ENCODE data around the gene ZHX3.
"Not testable (repeated sequence)": the region's sequence is repeated elsewhere in the genome, so short reads cannot be mapped to it uniquely, and the experiment has no call there.

The ZHX3 gene

DNA sequence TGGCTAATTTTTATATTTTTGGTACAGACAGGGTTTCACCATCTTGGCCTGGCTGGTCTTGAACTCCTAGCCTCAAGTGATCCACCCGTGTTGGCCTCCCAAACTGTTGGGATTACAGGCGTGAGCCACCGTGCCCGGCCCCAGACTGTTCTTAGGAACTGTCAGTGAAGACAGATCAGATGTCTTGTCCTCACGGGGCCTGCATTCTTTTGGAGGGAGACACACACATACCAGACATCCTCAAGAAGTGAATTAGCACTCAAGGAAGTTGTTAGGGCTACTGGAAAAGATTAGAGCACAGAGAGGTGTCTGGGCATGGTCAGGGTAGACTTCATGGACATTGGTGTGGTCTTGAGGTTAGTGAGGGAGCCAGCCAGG lies 12.8 kb upstream of the ZHX3 start:
- Histone ChIP-seq H3K27ac (ENCODE audit: low read length) (peak overlapping the region; percentile 76), H3K4me1 (ENCODE audit: control insufficient read depth, insufficient read depth, low read length) (peaks cover 26% of the 10 kb centered on the region), H3K36me3 (ENCODE audit: control insufficient read depth in 2 of 2, insufficient read depth in 2 of 2, low read length in 2 of 2) (no peaks in the 10 kb centered on the region), H3K9ac (ENCODE audit: low read length in 2 of 2) (no peak overlapping the region), H3K27me3 (ENCODE audit: control insufficient read depth in 1 of 2, insufficient read depth in 2 of 2, low read length in 2 of 2) (no peaks in the 10 kb centered on the region), H3K4me3 (ENCODE audit: low read length in 2 of 2) (no peak overlapping the region), H3K9me3 (ENCODE audit: control insufficient read depth in 2 of 2, low read length in 2 of 2) (no peaks in the 10 kb centered on the region)

DNA sequence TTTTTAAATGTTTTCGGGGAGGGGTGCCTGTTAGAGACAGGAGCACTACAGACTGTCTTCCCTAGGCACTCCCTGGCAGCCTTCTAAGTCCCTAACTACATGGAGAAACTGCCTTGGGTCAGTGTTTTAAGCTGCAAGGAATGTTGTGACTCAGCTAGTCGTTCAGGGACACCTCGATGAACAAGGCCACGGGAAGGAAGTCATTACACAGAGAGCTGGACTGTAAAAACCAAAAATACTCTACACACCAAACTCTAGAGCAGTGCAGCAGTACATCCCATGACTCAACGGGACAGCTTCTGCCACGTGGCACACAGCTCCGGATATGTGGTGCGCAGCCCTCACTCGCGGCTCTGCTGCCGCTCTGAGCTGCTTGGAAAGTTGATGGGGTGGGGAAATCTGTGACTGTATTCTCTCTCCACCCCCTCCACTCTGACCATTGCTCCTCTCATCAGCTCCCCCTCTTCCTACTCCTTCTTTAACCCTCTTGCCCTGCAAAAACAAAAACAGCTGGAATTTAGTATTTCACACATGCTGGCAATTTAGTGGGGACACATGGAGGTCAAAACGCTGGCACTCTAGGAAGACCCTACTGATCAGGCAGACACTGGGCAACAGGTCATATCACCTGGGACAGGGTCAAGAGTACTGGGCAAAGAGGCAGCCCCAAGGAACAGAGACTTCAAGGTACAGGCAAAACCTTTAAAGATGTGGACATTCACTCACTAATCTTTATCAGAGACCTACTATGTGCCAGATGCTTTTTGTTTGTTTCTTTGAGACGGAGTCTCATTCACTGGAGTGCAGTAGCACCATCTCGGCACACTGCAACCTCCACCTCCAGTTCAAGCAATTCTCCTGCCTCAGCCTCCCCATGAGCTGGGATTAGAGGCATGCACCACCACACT lies 12.2 kb upstream of the ZHX3 start:
- Histone ChIP-seq H3K4me1 (ENCODE audit: control insufficient read depth, insufficient read depth, low read length) (peaks cover 19% of the 10 kb centered on the region), H3K27ac (ENCODE audit: low read length) (peak overlapping the region; percentile 76), H3K9ac (ENCODE audit: low read length in 2 of 2) (peak overlapping the region; percentile 25 to 36), H3K9me3 (ENCODE audit: control insufficient read depth in 2 of 2, low read length in 2 of 2) (no peaks in the 10 kb centered on the region), H3K27me3 (ENCODE audit: control insufficient read depth in 1 of 2, insufficient read depth in 2 of 2, low read length in 2 of 2) (no peaks in the 10 kb centered on the region), H3K4me3 (ENCODE audit: low read length in 2 of 2) (peak overlapping the region in 1 of 2 donors; percentile 47), H3K36me3 (ENCODE audit: control insufficient read depth in 2 of 2, insufficient read depth in 2 of 2, low read length in 2 of 2) (no peaks in the 10 kb centered on the region)

DNA sequence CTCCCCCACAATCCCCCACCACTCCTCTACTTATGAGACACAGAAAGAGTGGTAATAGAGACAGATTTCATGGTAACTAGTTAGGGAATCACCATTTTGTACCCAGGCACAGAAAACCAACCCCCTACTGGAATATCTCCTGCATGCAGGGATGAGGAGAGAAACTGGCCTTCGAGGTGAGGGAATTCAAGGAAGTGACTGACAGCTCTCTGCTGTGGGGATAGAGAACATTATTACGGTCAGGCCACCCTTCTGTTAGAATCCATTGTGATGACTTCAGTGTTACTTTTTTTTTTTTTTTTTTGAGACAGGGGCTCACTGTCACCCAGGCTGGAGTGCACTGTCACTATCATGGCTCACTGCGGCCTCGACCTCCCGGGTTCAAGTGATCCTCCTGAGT lies 9.6 kb upstream of the ZHX3 start:
- Histone ChIP-seq H3K9me3 (ENCODE audit: control insufficient read depth in 2 of 2, low read length in 2 of 2) (no peaks in the 10 kb centered on the region), H3K27ac (ENCODE audit: low read length) (no peak overlapping the region), H3K4me1 (ENCODE audit: control insufficient read depth, insufficient read depth, low read length) (peaks cover 12% of the 10 kb centered on the region), H3K27me3 (ENCODE audit: control insufficient read depth in 1 of 2, insufficient read depth in 2 of 2, low read length in 2 of 2) (no peaks in the 10 kb centered on the region), H3K4me3 (ENCODE audit: low read length in 2 of 2) (no peak overlapping the region), H3K36me3 (ENCODE audit: control insufficient read depth in 2 of 2, insufficient read depth in 2 of 2, low read length in 2 of 2) (no peaks in the 10 kb centered on the region), H3K9ac (ENCODE audit: low read length in 2 of 2) (no peak overlapping the region)

DNA sequence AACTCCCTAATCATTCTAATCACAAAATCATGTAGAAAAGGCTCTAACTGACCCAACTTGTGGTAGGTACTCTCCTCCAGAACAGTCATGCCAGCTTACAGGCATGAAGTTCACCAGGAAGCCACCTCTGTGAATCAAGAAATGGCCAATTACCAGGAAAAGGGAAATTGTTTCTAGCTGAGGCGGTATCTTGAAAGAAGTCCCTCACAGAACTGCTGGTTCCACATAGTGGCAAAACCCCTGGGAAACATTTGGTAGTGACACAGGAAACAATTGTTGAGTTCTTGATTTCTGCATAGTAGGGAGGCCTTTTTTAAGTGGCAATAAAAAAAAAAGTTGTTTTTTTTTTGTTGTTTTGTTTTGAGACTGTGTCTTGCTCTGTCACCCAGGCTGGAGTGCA lies 3.4 kb upstream of the ZHX3 start:
- peaks cover 14% of the 10 kb centered on the region for H3K4me1 ChIP-seq (ENCODE audit: control insufficient read depth, insufficient read depth, low read length)
- H3K27me3 ChIP-seq (ENCODE audit: control insufficient read depth in 1 of 2, insufficient read depth in 2 of 2, low read length in 2 of 2) = no peaks in the 10 kb centered on the region
- no peak overlapping the region for H3K4me3 ChIP-seq (ENCODE audit: low read length in 2 of 2)
- no peaks in the 10 kb centered on the region for H3K36me3 ChIP-seq (ENCODE audit: control insufficient read depth in 2 of 2, insufficient read depth in 2 of 2, low read length in 2 of 2)
- no peak overlapping the region for H3K27ac ChIP-seq (ENCODE audit: low read length)
- no peak overlapping the region for H3K9ac ChIP-seq (ENCODE audit: low read length in 2 of 2)
- no peaks in the 10 kb centered on the region for H3K9me3 ChIP-seq (ENCODE audit: control insufficient read depth in 2 of 2, low read length in 2 of 2)

DNA sequence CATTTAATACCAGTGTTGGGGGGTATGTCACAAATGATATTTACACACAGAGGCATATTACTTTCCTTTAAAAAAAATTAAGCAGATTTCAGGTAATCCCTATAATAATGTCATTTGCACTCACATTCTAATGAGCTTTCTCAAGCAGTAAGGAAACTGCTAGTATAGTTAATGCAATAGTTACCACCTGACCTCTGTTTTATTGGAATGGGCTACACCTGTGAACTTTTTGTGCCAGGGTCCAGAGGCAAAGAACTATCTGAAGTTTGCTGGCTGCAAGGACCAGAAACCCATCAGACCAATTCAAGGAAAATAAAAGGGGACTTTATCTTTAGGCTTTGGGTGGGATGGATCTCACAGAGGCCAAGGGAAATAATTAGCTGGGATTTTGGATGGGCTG lies 2.9 kb upstream of the ZHX3 start:
- H3K9me3 ChIP-seq (ENCODE audit: control insufficient read depth in 2 of 2, low read length in 2 of 2) = no peaks in the 10 kb centered on the region
- no peak overlapping the region for H3K9ac ChIP-seq (ENCODE audit: low read length in 2 of 2)
- no peaks in the 10 kb centered on the region for H3K27me3 ChIP-seq (ENCODE audit: control insufficient read depth in 1 of 2, insufficient read depth in 2 of 2, low read length in 2 of 2)
- H3K36me3 ChIP-seq (ENCODE audit: control insufficient read depth in 2 of 2, insufficient read depth in 2 of 2, low read length in 2 of 2) = no peaks in the 10 kb centered on the region
- H3K4me3 ChIP-seq (ENCODE audit: low read length in 2 of 2) = no peak overlapping the region
- peaks cover 15% of the 10 kb centered on the region for H3K4me1 ChIP-seq (ENCODE audit: control insufficient read depth, insufficient read depth, low read length)
- H3K27ac ChIP-seq (ENCODE audit: low read length) = no peak overlapping the region

DNA sequence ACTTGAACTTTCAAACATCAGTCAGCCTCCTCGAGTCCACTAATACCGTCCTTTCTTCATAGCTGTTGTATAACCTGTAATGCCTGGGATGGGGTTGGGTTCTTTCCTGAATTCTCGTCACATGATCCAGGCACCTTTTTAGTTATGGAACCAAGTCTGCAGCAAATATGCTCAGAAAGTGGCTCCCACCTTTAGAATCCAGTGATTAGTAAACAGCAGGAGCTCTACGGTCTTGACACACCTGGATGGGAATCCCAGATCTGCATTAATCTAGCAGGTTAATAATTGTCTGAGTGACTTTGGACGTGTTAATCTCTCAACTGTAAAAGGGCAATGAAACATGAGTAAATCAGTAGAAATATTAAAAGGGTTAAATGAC lies 729 bp upstream of the ZHX3 start:
- peak overlapping the region in 1 of 2 donors; percentile 88 for H3K4me3 ChIP-seq (ENCODE audit: low read length in 2 of 2)
- H3K9me3 ChIP-seq (ENCODE audit: control insufficient read depth in 2 of 2, low read length in 2 of 2) = no peaks in the 10 kb centered on the region
- peak overlapping the region; percentile 31 to 76 for H3K9ac ChIP-seq (ENCODE audit: low read length in 2 of 2)
- no peaks in the 10 kb centered on the region for H3K36me3 ChIP-seq (ENCODE audit: control insufficient read depth in 2 of 2, insufficient read depth in 2 of 2, low read length in 2 of 2)
- no peaks in the 10 kb centered on the region for H3K27me3 ChIP-seq (ENCODE audit: control insufficient read depth in 1 of 2, insufficient read depth in 2 of 2, low read length in 2 of 2)
- peak overlapping the region; percentile 64 for H3K27ac ChIP-seq (ENCODE audit: low read length)
- peaks cover 22% of the 10 kb centered on the region for H3K4me1 ChIP-seq (ENCODE audit: control insufficient read depth, insufficient read depth, low read length)

DNA sequence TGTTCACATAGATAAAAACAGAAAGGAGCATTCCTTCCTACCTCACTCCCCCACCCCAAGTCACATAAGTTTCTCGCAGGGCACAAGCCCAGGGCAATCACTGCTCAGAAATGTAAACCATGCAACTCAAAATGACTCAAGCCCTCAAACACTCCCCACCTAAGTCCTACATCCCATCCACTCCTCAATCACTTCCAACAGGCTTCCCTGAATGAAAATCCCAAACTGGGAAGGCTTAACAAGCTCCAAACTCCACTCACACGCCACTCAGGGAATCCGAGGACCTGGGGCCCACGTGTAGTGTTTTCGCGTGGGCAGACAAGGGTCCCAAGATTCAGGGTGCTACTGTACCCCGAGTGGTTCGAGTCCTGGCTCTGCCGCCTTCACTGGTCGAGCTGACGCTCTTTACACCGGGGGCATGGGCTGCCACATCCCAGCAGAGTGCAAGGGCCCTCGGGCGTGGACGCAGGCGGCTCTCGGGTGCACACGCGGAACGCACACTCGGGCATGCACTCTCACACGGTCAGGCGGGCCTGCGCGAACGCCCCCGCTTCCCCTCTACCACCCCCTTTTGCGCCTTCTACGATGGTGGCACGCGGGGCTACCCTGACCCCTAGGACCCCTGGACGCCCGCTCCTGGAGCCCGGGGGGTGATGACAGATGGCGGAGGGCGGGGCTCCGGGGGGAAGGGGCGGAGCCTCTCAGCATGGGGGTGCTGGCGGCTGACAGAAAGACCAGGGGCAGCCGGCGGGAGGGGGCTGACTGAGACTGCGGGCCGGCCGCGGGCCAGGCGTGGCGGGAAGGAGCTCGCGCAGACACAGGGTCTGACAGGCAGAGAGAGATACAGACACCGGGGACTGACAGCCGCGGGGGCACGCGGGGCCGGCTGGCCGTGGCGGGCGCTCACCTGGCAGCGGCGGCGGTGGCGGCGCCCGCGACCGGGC lies 657 bp downstream of the ZHX3 start:
- Histone ChIP-seq H3K4me3 (ENCODE audit: low read length in 2 of 2) (peak overlapping the region; percentile 88 to 90), H3K36me3 (ENCODE audit: control insufficient read depth in 2 of 2, insufficient read depth in 2 of 2, low read length in 2 of 2) (no peaks in the 10 kb centered on the region), H3K4me1 (ENCODE audit: control insufficient read depth, insufficient read depth, low read length) (peaks cover 25% of the 10 kb centered on the region), H3K27me3 (ENCODE audit: control insufficient read depth in 1 of 2, insufficient read depth in 2 of 2, low read length in 2 of 2) (no peaks in the 10 kb centered on the region), H3K27ac (ENCODE audit: low read length) (peak overlapping the region; percentile 73), H3K9ac (ENCODE audit: low read length in 2 of 2) (peak overlapping the region; percentile 75 to 80), H3K9me3 (ENCODE audit: control insufficient read depth in 2 of 2, low read length in 2 of 2) (no peaks in the 10 kb centered on the region)

DNA sequence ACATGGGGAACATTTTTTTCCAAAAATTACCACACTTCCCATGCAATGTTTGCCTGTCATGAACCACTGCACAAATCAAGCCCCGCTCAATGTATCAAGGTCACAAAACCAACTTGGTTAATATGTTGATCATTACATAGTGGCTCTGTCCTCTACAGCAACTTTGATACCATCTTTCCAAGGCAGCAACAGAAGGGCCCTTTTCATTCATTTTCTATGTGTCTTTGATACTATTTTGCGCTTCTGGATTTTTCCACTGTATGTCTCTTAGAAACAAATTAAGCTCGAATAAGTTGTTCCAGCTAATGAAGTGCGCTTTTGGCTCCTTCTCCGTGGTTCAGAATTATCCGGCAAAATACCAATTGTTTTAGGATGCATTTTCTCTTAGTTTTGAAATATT lies 1.5 kb downstream of the ZHX3 start:
- Histone ChIP-seq H3K9ac (ENCODE audit: low read length in 2 of 2) (peak overlapping the region in 1 of 2 donors; percentile 75), H3K27me3 (ENCODE audit: control insufficient read depth in 1 of 2, insufficient read depth in 2 of 2, low read length in 2 of 2) (no peaks in the 10 kb centered on the region), H3K36me3 (ENCODE audit: control insufficient read depth in 2 of 2, insufficient read depth in 2 of 2, low read length in 2 of 2) (no peaks in the 10 kb centered on the region), H3K9me3 (ENCODE audit: control insufficient read depth in 2 of 2, low read length in 2 of 2) (no peaks in the 10 kb centered on the region), H3K4me3 (ENCODE audit: low read length in 2 of 2) (peak overlapping the region; percentile 88 to 90), H3K4me1 (ENCODE audit: control insufficient read depth, insufficient read depth, low read length) (peaks cover 25% of the 10 kb centered on the region), H3K27ac (ENCODE audit: low read length) (peak overlapping the region; percentile 73)

DNA sequence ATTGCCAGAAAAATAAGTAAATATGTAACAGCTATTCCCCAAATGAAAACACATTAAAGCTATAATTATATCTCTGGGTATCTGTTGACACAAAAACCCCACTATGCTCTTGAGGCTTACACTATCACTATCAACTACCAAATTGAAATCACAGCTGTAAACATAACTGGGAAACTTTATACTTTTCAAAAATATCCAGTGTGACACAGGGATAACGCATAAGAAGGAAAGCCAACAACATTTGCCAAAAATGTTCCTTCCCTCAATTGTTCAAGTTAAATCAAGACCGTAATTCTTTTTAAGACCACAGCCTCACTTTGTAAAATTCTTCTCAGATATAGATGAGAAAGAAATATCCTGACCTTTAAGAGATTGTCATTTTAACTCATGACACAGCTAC lies 3.1 kb downstream of the ZHX3 start:
- Histone ChIP-seq H3K36me3 (ENCODE audit: control insufficient read depth in 2 of 2, insufficient read depth in 2 of 2, low read length in 2 of 2) (no peaks in the 10 kb centered on the region), H3K27me3 (ENCODE audit: control insufficient read depth in 1 of 2, insufficient read depth in 2 of 2, low read length in 2 of 2) (no peaks in the 10 kb centered on the region), H3K4me3 (ENCODE audit: low read length in 2 of 2) (no peak overlapping the region), H3K4me1 (ENCODE audit: control insufficient read depth, insufficient read depth, low read length) (peaks cover 33% of the 10 kb centered on the region), H3K27ac (ENCODE audit: low read length) (peak overlapping the region; percentile 61), H3K9me3 (ENCODE audit: control insufficient read depth in 2 of 2, low read length in 2 of 2) (no peaks in the 10 kb centered on the region), H3K9ac (ENCODE audit: low read length in 2 of 2) (no peak overlapping the region)

DNA sequence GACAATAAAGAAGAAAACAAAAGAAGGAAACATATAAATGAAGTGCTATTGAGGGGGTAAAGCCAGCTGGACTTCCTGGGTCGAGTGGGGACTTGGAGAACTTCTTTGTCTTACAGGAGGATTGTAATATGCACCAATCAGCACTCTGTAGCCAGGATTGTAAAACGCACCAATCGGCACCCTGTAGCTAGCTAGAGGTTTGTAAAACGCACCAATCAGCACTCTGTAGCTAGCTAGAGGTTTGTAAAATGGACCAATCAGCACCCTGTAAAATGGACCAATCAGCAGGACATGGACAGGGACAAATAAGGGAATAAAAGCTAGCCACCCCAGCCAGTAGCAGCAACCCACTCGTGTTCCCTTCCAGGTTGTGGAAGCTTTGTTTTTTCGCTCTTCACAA lies 5.5 kb downstream of the ZHX3 start:
- not testable (repeated sequence) for H3K27ac ChIP-seq (ENCODE audit: low read length); H3K9ac ChIP-seq (ENCODE audit: low read length in 2 of 2); H3K36me3 ChIP-seq (ENCODE audit: control insufficient read depth in 2 of 2, insufficient read depth in 2 of 2, low read length in 2 of 2); H3K27me3 ChIP-seq (ENCODE audit: control insufficient read depth in 1 of 2, insufficient read depth in 2 of 2, low read length in 2 of 2); H3K4me3 ChIP-seq (ENCODE audit: low read length in 2 of 2); H3K9me3 ChIP-seq (ENCODE audit: control insufficient read depth in 2 of 2, low read length in 2 of 2)
- H3K4me1 ChIP-seq (ENCODE audit: control insufficient read depth, insufficient read depth, low read length) = peaks cover 38% of the 10 kb centered on the region
